Panc1 (cell line): ENCODE results near the gene POLE. TPM values are rescaled to one million over a fixed set of nuclear protein-coding genes. Genes with fewer than 3 reads are reported as not detected.

Source experiments
- ATAC-seq: fragments of 200-7000 bp; cut with Tn5 transposase; 2 replicates; pipeline ENCODE4 v1.9.1; 2020; ENCODE audit warnings: mild to moderate bottlenecking, moderate library complexity
- BruUV-seq: library from RNA; stranded (reverse); fragments of 400-500 nt; replicated peaks from 2 replicates; lab custom pipeline; 2021; lab: Mats Ljungman, UMichigan
- CTCF ChIA-PET: fragments of 300-600 bp; sonication (Branson Sonifier 250); formaldehyde crosslinking; loops from one replicate; lab custom pipeline; 2022; ENCODE audit warnings: antibody characterized with exemption; lab: Charles Lee
- POLR2A ChIA-PET: fragments of 300-600 bp; sonication (Branson Sonifier 250); formaldehyde crosslinking; loops from one replicate; lab custom pipeline; 2022; ENCODE audit warnings: antibody characterized with exemption; lab: Charles Lee
- DNase-seq: peaks from one replicate; pipeline ENCODE4 v3.0.0-alpha.2; 2010; ENCODE audit warnings: low read depth, low spot score
- H3K27ac ChIP-seq: 2 replicates; pipeline ENCODE4 v1.5.1; 2011; ENCODE audit warnings: mild to moderate bottlenecking, low read length, inconsistent platforms
- H3K27me3 ChIP-seq: fragments of 200-500 bp; sonication (Bioruptor generic); 2 replicates; pipeline ENCODE4 v1.6.0; 2014; ENCODE audit warnings: low read length, inconsistent platforms; ENCODE audit not compliant: control insufficient read depth, insufficient read depth
- H3K36me3 ChIP-seq: fragments of 200-500 bp; sonication (Bioruptor generic); 2 replicates; pipeline ENCODE4 v1.5.1; 2014; ENCODE audit warnings: inconsistent platforms, mild to moderate bottlenecking, low read length, moderate library complexity; ENCODE audit not compliant: control insufficient read depth, insufficient read depth
- H3K4me1 ChIP-seq: 2 replicates; pipeline ENCODE4 v1.5.1; 2011; ENCODE audit warnings: inconsistent platforms, mild to moderate bottlenecking, low read length, moderate library complexity; ENCODE audit not compliant: control insufficient read depth, insufficient read depth
- H3K4me3 ChIP-seq, 2 experiments: 2 replicates each; pipeline ENCODE4 v1.5.1; 2011 to 2012; ENCODE audit warnings: low read depth in 2 of 2, low read length in 2 of 2, mild to moderate bottlenecking in 2 of 2, inconsistent platforms in 1 of 2, moderate library complexity in 1 of 2
- H3K9me3 ChIP-seq: fragments of 200-500 bp; sonication (Bioruptor generic); 2 replicates; pipeline ENCODE4 v1.5.1; 2014; ENCODE audit warnings: low read depth, mild to moderate bottlenecking, inconsistent platforms, low read length, moderate library complexity; ENCODE audit not compliant: control insufficient read depth, insufficient read depth
- POLR2AphosphoS5 ChIP-seq: IDR thresholded peaks from 2 replicates; pipeline ENCODE4 v1.6.1; 2012; ENCODE audit warnings: mild to moderate bottlenecking, low read depth, low read length, moderate library complexity
- SIN3A ChIP-seq: IDR thresholded peaks from 2 replicates; pipeline ENCODE4 v1.6.1; 2012; ENCODE audit warnings: low read depth, mild to moderate bottlenecking, low read length, moderate library complexity, borderline replicate concordance; ENCODE audit not compliant: insufficient read depth
- TCF7L2 ChIP-seq: IDR thresholded peaks from 2 replicates; pipeline ENCODE4 v1.6.1; 2011; ENCODE audit warnings: mild to moderate bottlenecking, low read depth, low read length, inconsistent platforms
- in situ Hi-C: cut with HindIII; loops from 2 replicates; pipeline ENCODE4 v1.10.0; 2016; ENCODE audit warnings: low sequenced_read_pairs, low pct_unique_long_range_greater_than_20kb
- intact Hi-C: fragments of 100-400 bp; cut with micrococcal nuclease; formaldehyde crosslinking; loops from one replicate; pipeline ENCODE4 v1.10.0; 2022; ENCODE audit not compliant: unreplicated experiment
- total RNA-seq: library from RNA; stranded (reverse); gene quantifications from one replicate; pipeline ENCODE4 v1.2.1, GENCODE V29; 2021; ENCODE audit not compliant: unreplicated experiment
- TF ChIP-seq, protein P1 (sequence below): fragments of 450-650 bp; IDR thresholded peaks from 2 replicates; pipeline ENCODE4 v1.5.1; 2017; ENCODE audit warnings: mild to moderate bottlenecking
- TF ChIP-seq, protein P2 (sequence below), 2 experiments: IDR thresholded peaks; 2 replicates each; pipeline ENCODE4 v1.6.1; 2011 to 2012; ENCODE audit warnings: low read depth in 2 of 2, control low read depth in 1 of 2, low read length in 1 of 2, mild to moderate bottlenecking in 1 of 2, moderate library complexity in 1 of 2; ENCODE audit not compliant: insufficient read depth in 1 of 2

POLE gene
- total RNA-seq, 1 experiment from 2014 or later = 112 TPM

- Histone ChIP-seq H3K27ac (no peak overlapping the region), H3K27me3 (no peaks in the 10 kb centered on the region), H3K9me3 (no peaks in the 10 kb centered on the region), H3K4me3 (peak overlapping the region; percentile 61 to 68), H3K4me1 (peaks cover 7% of the 10 kb centered on the region; the same call in 1 of the 2 replicates), H3K36me3 (no peaks in the 10 kb centered on the region)
- ChIA-PET POLR2A (no interaction called here), CTCF (no interaction called here)
- DNase-seq (no peak), ATAC-seq (peak; percentile 77)
- no TSS peak for BruUV-seq
- TF ChIP-seq SIN3A = no peak
- TF ChIP-seq, protein P1, sequence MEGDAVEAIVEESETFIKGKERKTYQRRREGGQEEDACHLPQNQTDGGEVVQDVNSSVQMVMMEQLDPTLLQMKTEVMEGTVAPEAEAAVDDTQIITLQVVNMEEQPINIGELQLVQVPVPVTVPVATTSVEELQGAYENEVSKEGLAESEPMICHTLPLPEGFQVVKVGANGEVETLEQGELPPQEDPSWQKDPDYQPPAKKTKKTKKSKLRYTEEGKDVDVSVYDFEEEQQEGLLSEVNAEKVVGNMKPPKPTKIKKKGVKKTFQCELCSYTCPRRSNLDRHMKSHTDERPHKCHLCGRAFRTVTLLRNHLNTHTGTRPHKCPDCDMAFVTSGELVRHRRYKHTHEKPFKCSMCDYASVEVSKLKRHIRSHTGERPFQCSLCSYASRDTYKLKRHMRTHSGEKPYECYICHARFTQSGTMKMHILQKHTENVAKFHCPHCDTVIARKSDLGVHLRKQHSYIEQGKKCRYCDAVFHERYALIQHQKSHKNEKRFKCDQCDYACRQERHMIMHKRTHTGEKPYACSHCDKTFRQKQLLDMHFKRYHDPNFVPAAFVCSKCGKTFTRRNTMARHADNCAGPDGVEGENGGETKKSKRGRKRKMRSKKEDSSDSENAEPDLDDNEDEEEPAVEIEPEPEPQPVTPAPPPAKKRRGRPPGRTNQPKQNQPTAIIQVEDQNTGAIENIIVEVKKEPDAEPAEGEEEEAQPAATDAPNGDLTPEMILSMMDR = no peak
- TF ChIP-seq POLR2AphosphoS5 = no peak
- in situ Hi-C loops (no loop called here), intact Hi-C loops (no loop called here)
These were observed 324 bp downstream of the POLE start for GRCh38 chr12:132686825-132687210.

DNA sequence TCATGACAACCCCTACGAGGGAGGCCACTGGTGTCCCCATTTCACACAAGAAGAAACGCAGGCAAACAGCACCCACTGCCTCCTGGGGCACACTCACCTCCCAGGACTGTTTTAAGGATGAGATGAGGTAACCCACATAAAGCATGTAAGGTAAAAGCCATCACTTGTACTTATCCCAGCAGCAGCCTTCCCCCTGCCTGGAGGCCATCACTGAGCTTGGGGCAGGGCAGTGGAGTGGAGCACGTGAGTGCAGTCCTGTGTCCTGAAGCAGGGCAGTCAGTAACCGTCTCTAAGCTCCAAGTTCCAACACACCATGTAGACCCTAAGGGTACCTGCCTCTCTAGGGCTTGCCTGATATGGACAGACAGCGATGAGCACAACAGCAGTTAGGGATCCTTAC, 1.7 kb downstream of the POLE start:
- BruUV-seq = TSS peak; percentile 97
- ChIA-PET POLR2A (no interaction called here), CTCF (no interaction called here)
- no peak for ATAC-seq
- Histone ChIP-seq H3K4me3 (no peak overlapping the region; a peak in 1 of 4 replicates), H3K4me1 (peaks cover 7% of the 10 kb centered on the region; the same call in 1 of the 2 replicates), H3K27ac (no peak overlapping the region; the same call in 1 of the 2 replicates), H3K36me3 (no peaks in the 10 kb centered on the region), H3K27me3 (no peaks in the 10 kb centered on the region), H3K9me3 (no peaks in the 10 kb centered on the region)
- TF ChIP-seq, protein P1 = no peak
- no peak for TF ChIP-seq SIN3A
- TF ChIP-seq TCF7L2 = no peak
- TF ChIP-seq, protein P2, sequence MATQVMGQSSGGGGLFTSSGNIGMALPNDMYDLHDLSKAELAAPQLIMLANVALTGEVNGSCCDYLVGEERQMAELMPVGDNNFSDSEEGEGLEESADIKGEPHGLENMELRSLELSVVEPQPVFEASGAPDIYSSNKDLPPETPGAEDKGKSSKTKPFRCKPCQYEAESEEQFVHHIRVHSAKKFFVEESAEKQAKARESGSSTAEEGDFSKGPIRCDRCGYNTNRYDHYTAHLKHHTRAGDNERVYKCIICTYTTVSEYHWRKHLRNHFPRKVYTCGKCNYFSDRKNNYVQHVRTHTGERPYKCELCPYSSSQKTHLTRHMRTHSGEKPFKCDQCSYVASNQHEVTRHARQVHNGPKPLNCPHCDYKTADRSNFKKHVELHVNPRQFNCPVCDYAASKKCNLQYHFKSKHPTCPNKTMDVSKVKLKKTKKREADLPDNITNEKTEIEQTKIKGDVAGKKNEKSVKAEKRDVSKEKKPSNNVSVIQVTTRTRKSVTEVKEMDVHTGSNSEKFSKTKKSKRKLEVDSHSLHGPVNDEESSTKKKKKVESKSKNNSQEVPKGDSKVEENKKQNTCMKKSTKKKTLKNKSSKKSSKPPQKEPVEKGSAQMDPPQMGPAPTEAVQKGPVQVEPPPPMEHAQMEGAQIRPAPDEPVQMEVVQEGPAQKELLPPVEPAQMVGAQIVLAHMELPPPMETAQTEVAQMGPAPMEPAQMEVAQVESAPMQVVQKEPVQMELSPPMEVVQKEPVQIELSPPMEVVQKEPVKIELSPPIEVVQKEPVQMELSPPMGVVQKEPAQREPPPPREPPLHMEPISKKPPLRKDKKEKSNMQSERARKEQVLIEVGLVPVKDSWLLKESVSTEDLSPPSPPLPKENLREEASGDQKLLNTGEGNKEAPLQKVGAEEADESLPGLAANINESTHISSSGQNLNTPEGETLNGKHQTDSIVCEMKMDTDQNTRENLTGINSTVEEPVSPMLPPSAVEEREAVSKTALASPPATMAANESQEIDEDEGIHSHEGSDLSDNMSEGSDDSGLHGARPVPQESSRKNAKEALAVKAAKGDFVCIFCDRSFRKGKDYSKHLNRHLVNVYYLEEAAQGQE (IDR thresholded peaks at IDR 0.05; ENCODE audit: insufficient read depth in 1 of 2, low read depth in 2 of 2, low read length in 1 of 2) = no peak
- no peak for TF ChIP-seq POLR2AphosphoS5
- intact Hi-C loops = no loop called here
- in situ Hi-C loops = no loop called here
- DNase-seq = no peak
